GM12878 (cell line): ENCODE measurements around the gene MIA3. TPM values are rescaled to one million over a fixed set of nuclear protein-coding genes. Genes with fewer than 3 reads are reported as not detected.

Experiments used
- ATAC-seq: fragments of 200-7000 bp; cut with Tn5 transposase; 3 replicates; pipeline ENCODE4 v1.9.1; 2020; ENCODE audit warnings: mild to moderate bottlenecking, moderate library complexity
- BruUV-seq: library from RNA; stranded (reverse); fragments of 400-500 nt; replicated peaks from 2 replicates; lab custom pipeline; 2021; lab: Mats Ljungman, UMichigan
- CTCF ChIA-PET: fragments of 300-600 bp; sonication (Branson Sonifier 250); formaldehyde crosslinking; extraction: SDS; loops from one replicate; lab custom pipeline; 2021; ENCODE audit warnings: inconsistent platforms; lab: Yijun Ruan, JAX
- POLR2A ChIA-PET: fragments of 350-600 bp; formaldehyde crosslinking; extraction: SDS; loops from one replicate; lab custom pipeline; 2021; ENCODE audit warnings: inconsistent platforms; lab: Charles Lee
- RAD21 ChIA-PET: fragments of 300-600 bp; sonication (Branson Sonifier 250); formaldehyde crosslinking; loops from one replicate; lab custom pipeline; 2023; ENCODE audit warnings: antibody characterized with exemption; ENCODE audit not compliant: unreplicated experiment; lab: Charles Lee
- SMC1A ChIA-PET: fragments of 300-600 bp; sonication (Branson Sonifier 250); formaldehyde crosslinking; loops from one replicate; lab custom pipeline; 2023; ENCODE audit not compliant: unreplicated experiment, uncharacterized antibody; lab: Charles Lee
- DNase-seq: peaks from one replicate; pipeline ENCODE4 v3.0.0-alpha.2; 2011; ENCODE audit warnings: low read depth, low spot score
- FAIRE-seq: peaks from 3 replicates; lab custom pipeline; 2011; peaks lifted over from hg19 to GRCh38; lab: Jason Lieb, UNC
- H2AFZ ChIP-seq: 2 replicates; pipeline ENCODE4 v1.6.0; 2011; ENCODE audit warnings: low read depth, low read length, control low read depth; ENCODE audit not compliant: control insufficient read depth
- H3K27ac ChIP-seq: 2 replicates; pipeline ENCODE4 v1.5.1; 2011; ENCODE audit warnings: control low read depth; ENCODE audit not compliant: control insufficient read depth, insufficient read depth
- H3K27me3 ChIP-seq, 2 experiments: replicated peaks in 1 of 2; 2 replicates each; pipeline versions ENCODE4 v1.6.0 to v1.6.1; 2011; ENCODE audit warnings: low read length in 1 of 2; ENCODE audit not compliant: control insufficient read depth in 2 of 2, insufficient read depth in 2 of 2
- H3K36me3 ChIP-seq, 2 experiments: 2 replicates each; pipeline ENCODE4 v1.5.1; 2011; ENCODE audit warnings: low read length in 1 of 2; ENCODE audit not compliant: control insufficient read depth in 2 of 2, insufficient read depth in 2 of 2
- H3K4me1 ChIP-seq: 2 replicates; pipeline ENCODE4 v1.6.1; 2011; ENCODE audit warnings: mild to moderate bottlenecking, low read length, moderate library complexity, mixed read lengths; ENCODE audit not compliant: control insufficient read depth, insufficient read depth
- H3K4me2 ChIP-seq: 2 replicates; pipeline ENCODE4 v1.6.0; 2011; ENCODE audit warnings: control low read depth; ENCODE audit not compliant: control insufficient read depth, insufficient read depth
- H3K4me3 ChIP-seq: fragments of 200-600 bp; sonication (generic); 2 replicates; pipeline ENCODE4 v1.5.1; 2016
- H3K79me2 ChIP-seq: 2 replicates; pipeline ENCODE4 v1.6.0; 2011; ENCODE audit warnings: low read length; ENCODE audit not compliant: control insufficient read depth, insufficient read depth
- H3K9ac ChIP-seq: 2 replicates; pipeline ENCODE4 v1.8.0; 2011; ENCODE audit warnings: low read length, control low read depth, mixed read lengths; ENCODE audit not compliant: control insufficient read depth, insufficient read depth
- H3K9me3 ChIP-seq: replicated peaks from 3 replicates; pipeline ENCODE4 v1.5.1; 2011; ENCODE audit warnings: mild to moderate bottlenecking, low read length; ENCODE audit not compliant: control insufficient read depth, insufficient read depth
- H4K20me1 ChIP-seq: 2 replicates; pipeline ENCODE4 v1.6.0; 2011; ENCODE audit not compliant: control insufficient read depth, insufficient read depth
- ATF7 ChIP-seq: fragments of 450-650 bp; IDR thresholded peaks from 2 replicates; pipeline ENCODE4 v1.6.1; 2016; ENCODE audit warnings: low read depth, mild to moderate bottlenecking
- CREB1 ChIP-seq: IDR thresholded peaks from 2 replicates; pipeline ENCODE4 v1.6.1; 2012; ENCODE audit warnings: low read depth, mild to moderate bottlenecking, inconsistent platforms
- FOXK2 ChIP-seq: fragments of 450-650 bp; IDR thresholded peaks from 2 replicates; pipeline ENCODE4 v1.6.1; 2017; ENCODE audit warnings: mild to moderate bottlenecking, moderate library complexity
- HCFC1 ChIP-seq: fragments of 150-350 bp; IDR thresholded peaks from 2 replicates; pipeline ENCODE4 v1.6.1; 2014; ENCODE audit warnings: low read length
- IKZF2 ChIP-seq, 2 experiments: fragments of 450-650 bp; IDR thresholded peaks; 2 replicates each; pipeline ENCODE4 v1.6.1; 2017; ENCODE audit warnings: mild to moderate bottlenecking in 2 of 2, moderate library complexity in 2 of 2
- IRF3 ChIP-seq: fragments of 450-650 bp; IDR thresholded peaks from 2 replicates; pipeline ENCODE4 v1.6.1; 2014; ENCODE audit warnings: mild to moderate bottlenecking
- MTA2 ChIP-seq: fragments of 450-650 bp; IDR thresholded peaks from 2 replicates; pipeline ENCODE4 v1.6.1; 2016; ENCODE audit warnings: low read depth, mild to moderate bottlenecking, moderate library complexity
- MYB ChIP-seq: fragments of 150-350 bp; IDR thresholded peaks from 2 replicates; pipeline ENCODE4 v1.6.1; 2014; ENCODE audit warnings: mild to moderate bottlenecking, low read depth, low read length, borderline replicate concordance
- NRF1 ChIP-seq: conservative IDR thresholded peaks from 2 replicates; pipeline ENCODE4 v1.6.1; 2011; ENCODE audit warnings: mild to moderate bottlenecking, low read depth, low read length, improper control_type of control experiment
- POLR2AphosphoS5 ChIP-seq: IDR thresholded peaks from 2 replicates; pipeline ENCODE4 v1.6.1; 2011; ENCODE audit warnings: mild to moderate bottlenecking, low read length, inconsistent platforms
- TBL1XR1 ChIP-seq: IDR thresholded peaks from 2 replicates; pipeline ENCODE4 v1.6.1; 2012; ENCODE audit warnings: low read depth, low read length, improper control_type of control experiment
- WGBS: methylation state at CpG from one replicate; pipeline ENCODE4 v1.1.6; 2016; ENCODE audit warnings: low lambda C conversion rate; ENCODE audit not compliant: insufficient replicate concordance, insufficient coverage; ENCODE audit errors: missing lambda C conversion rate; 5-methylcytosine and 5-hydroxymethylcytosine counted together
- in situ Hi-C: fragments of 300-500 bp; cut with MboI; formaldehyde crosslinking; loops from 9 replicates; pipeline ENCODE4 v1.14.3; 2018; ENCODE audit warnings: mixed read lengths
- intact Hi-C: fragments of 100-400 bp; cut with micrococcal nuclease; formaldehyde crosslinking; loops from one replicate; pipeline ENCODE4 v1.14.2; 2022; ENCODE audit not compliant: unreplicated experiment
- polyA plus RNA-seq, 11 experiments: library from polyadenylated mRNA; depleted of rRNA in 4 of 11; unstranded in 6 of 11; stranded (reverse) in 5 of 11; fragments of >200 nt; fragmentation: Nextera tagmentation in 4 of 11; fragmentation: Illumina TruSeq in 1 of 11; extraction: Ambion mirVana in 4 of 11; extraction: Trizol in 1 of 11; gene quantifications; 1 replicate in 1 of 11; 2 replicates in 10 of 11; pipeline versions ENCODE4 v1.2.1 to v1.2.3, GENCODE V29; 2011 to 2016; ENCODE audit warnings: inconsistent platforms in 2 of 11, missing spikeins in 2 of 11, low read depth in 1 of 11
- total RNA-seq, 4 experiments: library from RNA; depleted of rRNA in 3 of 4; stranded (reverse); fragments of >200 nt in 3 of 4; fragmentation: Illumina TruSeq in 1 of 4; extraction: Trizol in 1 of 4; gene quantifications; 2 replicates each; pipeline versions ENCODE4 v1.2.1 to v1.2.3, GENCODE V29; 2013 to 2021

MIA3 gene
- total and polyA plus RNA-seq, 10 of the 15 experiments (the other 5 are each of a cell fraction or from before 2014, with no cell fraction given) = 12.9 to 50.8 (median 30.3) TPM

- no peaks in the 10 kb centered on the region for H4K20me1 ChIP-seq
- H3K79me2 ChIP-seq = peaks cover 18% of the 10 kb centered on the region
- ChIA-PET CTCF (interaction anchor here (1.2 kb wide), 1 partner anchor 177 kb away, joined by 4 read pairs; no protein-coding TSS in a partner anchor), POLR2A (no interaction called here), RAD21 (no interaction called here), SMC1A (interaction anchor here (1.0 to 1.9 kb wide), 5 partner anchors 9 to 176 kb away, joined by 3 to 5 read pairs (median 4); partner anchors contain the start of gene TAF1A)
- H3K9me3 ChIP-seq = no peaks in the 10 kb centered on the region
- BruUV-seq = no TSS peak
- FAIRE-seq (no peak), ATAC-seq (no peak), DNase-seq (no peak)
- no peaks in the 10 kb centered on the region for H3K36me3 ChIP-seq
- no peak overlapping the region for H3K27ac ChIP-seq
- H3K4me3 ChIP-seq = no peak overlapping the region
- WGBS = 94% methylated on average over 5 of the region's 5 CpGs
- in situ Hi-C loops = no loop called here
- 0 out of 2 replicates have a peak, but pooled peaks cover 4% of the 10 kb centered on the region for H3K4me1 ChIP-seq
- TF ChIP-seq ATF7 = no peak
- TF ChIP-seq TBL1XR1 = no peak
- no peak for TF ChIP-seq IKZF2 (IDR thresholded peaks at IDR 0.05)
- no peak for TF ChIP-seq MYB
- no peak for TF ChIP-seq POLR2AphosphoS5
- no peak for TF ChIP-seq MTA2
- no peak for TF ChIP-seq HCFC1
- no peak for TF ChIP-seq CREB1
- TF ChIP-seq IRF3 = no peak
- no peak for TF ChIP-seq FOXK2
- no peak for TF ChIP-seq NRF1
- no peaks in the 10 kb centered on the region for H3K27me3 ChIP-seq
- no peak overlapping the region for H2AFZ ChIP-seq
- intact Hi-C loops = loop anchor here (5.0 kb wide), 1 partner anchor 71 kb away; the partner anchor contains the start of genes AIDA and BROX
- no peak overlapping the region for H3K9ac ChIP-seq
- no peak overlapping the region for H3K4me2 ChIP-seq
Measured at GRCh38 chr1:222641269-222641948, 23.5 kb downstream of the MIA3 start.
